ENCODE measurements around the gene DEFB131B.
A peak's percentile ranks its signal among the peaks of the same experiment; 100 is the strongest.

Gene DEFB131B

GRCh38 chr11:71927820-71928736 is 49.8 kb downstream of the DEFB131B start, which contains the start of gene XNDC1N:
XNDC1N (minus strand) TSS chr11:71928594; CDS start chr11:71923353, 5,241 bp downstream.
- H4K20me1 ChIP-seq (ENCODE audit: insufficient read depth, low read length) = no peaks in the 10 kb centered on the region
- peak within 1 kb of the TSS; percentile 94 for H3K4me3 ChIP-seq (ENCODE audit: low read length)
- peak; percentile 89 for DNase-seq
- H3K27ac ChIP-seq (ENCODE audit: low read length) = peak within 1 kb of the TSS; percentile 95
- no peaks in the 10 kb centered on the region for H3K27me3 ChIP-seq (replicated peaks; ENCODE audit: insufficient read depth, low read length)
- H3K36me3 ChIP-seq (replicated peaks; ENCODE audit: insufficient read depth, low read length) = no peaks in the 10 kb centered on the region
- no peaks in the 10 kb centered on the region for H3K9me2 ChIP-seq (replicated peaks; ENCODE audit: insufficient read depth, low read length)
- H3K9ac ChIP-seq (ENCODE audit: low read length) = peak within 1 kb of the TSS; percentile 95
- no peaks in the 10 kb centered on the region for H3K9me3 ChIP-seq (replicated peaks; ENCODE audit: insufficient read depth, low read length)
- peak within 1 kb of the TSS; percentile 92 for H2AFZ ChIP-seq (ENCODE audit: low read length)
- peaks cover 54% of the 10 kb centered on the region for H3K79me2 ChIP-seq (ENCODE audit: low read length)
- H3F3A ChIP-seq (ENCODE audit: insufficient read depth, low read length) = peaks cover 4% of the 10 kb centered on the region
- H3K4me1 ChIP-seq (ENCODE audit: low read length) = peaks cover 11% of the 10 kb centered on the region
- H3K4me2 ChIP-seq (ENCODE audit: low read depth, low read length) = peak within 1 kb of the TSS; percentile 83
- no peak for TF ChIP-seq EZH2 (optimal IDR thresholded peaks at IDR 0.05; ENCODE audit: low read depth, low read length)
- TF ChIP-seq CTCF (IDR thresholded peaks at IDR 0.05; ENCODE audit: low read length) = no peak
- no peak for TF ChIP-seq EZH2phosphoT487 (IDR thresholded peaks at IDR 0.05; ENCODE audit: low read length)

GRCh38 chr11:71928737-71929443 is 50.6 kb downstream of the DEFB131B start, which contains the start of gene RNF121:
RNF121 (plus strand) TSS chr11:71929046; CDS start chr11:71929062, 16 bp downstream.
- no peak for TF ChIP-seq EZH2phosphoT487 (IDR thresholded peaks at IDR 0.05; ENCODE audit: low read length)
- no peak for TF ChIP-seq EZH2 (optimal IDR thresholded peaks at IDR 0.05; ENCODE audit: low read depth, low read length)
- TF ChIP-seq CTCF (IDR thresholded peaks at IDR 0.05; ENCODE audit: low read length) = no peak
- peak; percentile 97 for DNase-seq
- H3K4me1 ChIP-seq (ENCODE audit: low read length) = peaks cover 11% of the 10 kb centered on the region
- H3K27me3 ChIP-seq (replicated peaks; ENCODE audit: insufficient read depth, low read length) = no peaks in the 10 kb centered on the region
- H3K4me2 ChIP-seq (ENCODE audit: low read depth, low read length) = peak within 1 kb of the TSS; percentile 83
- H3K4me3 ChIP-seq (ENCODE audit: low read length) = peak within 1 kb of the TSS; percentile 94
- H3K36me3 ChIP-seq (replicated peaks; ENCODE audit: insufficient read depth, low read length) = no peaks in the 10 kb centered on the region
- peak within 1 kb of the TSS; percentile 95 for H3K27ac ChIP-seq (ENCODE audit: low read length)
- peaks cover 4% of the 10 kb centered on the region for H3F3A ChIP-seq (ENCODE audit: insufficient read depth, low read length)
- H3K9me3 ChIP-seq (replicated peaks; ENCODE audit: insufficient read depth, low read length) = no peaks in the 10 kb centered on the region
- H3K9ac ChIP-seq (ENCODE audit: low read length) = peak within 1 kb of the TSS; percentile 95
- H3K9me2 ChIP-seq (replicated peaks; ENCODE audit: insufficient read depth, low read length) = no peaks in the 10 kb centered on the region
- H2AFZ ChIP-seq (ENCODE audit: low read length) = peak within 1 kb of the TSS; percentile 92
- H4K20me1 ChIP-seq (ENCODE audit: insufficient read depth, low read length) = no peaks in the 10 kb centered on the region
- H3K79me2 ChIP-seq (ENCODE audit: low read length) = peaks cover 62% of the 10 kb centered on the region

- Histone ChIP-seq H3K27me3 (replicated peaks; ENCODE audit: insufficient read depth, low read length) (no peaks in the 10 kb centered on the region), H3K9me2 (replicated peaks; ENCODE audit: insufficient read depth, low read length) (no peaks in the 10 kb centered on the region), H3K4me2 (ENCODE audit: low read depth, low read length) (peak overlapping the region; percentile 83), H3K4me3 (ENCODE audit: low read length) (peak overlapping the region; percentile 94), H3K9ac (ENCODE audit: low read length) (peak overlapping the region; percentile 95), H3K27ac (ENCODE audit: low read length) (no peak overlapping the region), H3K79me2 (ENCODE audit: low read length) (peaks cover 68% of the 10 kb centered on the region), H3K9me3 (replicated peaks; ENCODE audit: insufficient read depth, low read length) (no peaks in the 10 kb centered on the region), H3F3A (ENCODE audit: insufficient read depth, low read length) (peaks cover 4% of the 10 kb centered on the region), H3K4me1 (ENCODE audit: low read length) (peaks cover 11% of the 10 kb centered on the region), H3K36me3 (replicated peaks; ENCODE audit: insufficient read depth, low read length) (no peaks in the 10 kb centered on the region), H2AFZ (ENCODE audit: low read length) (peak overlapping the region; percentile 92), H4K20me1 (ENCODE audit: insufficient read depth, low read length) (no peaks in the 10 kb centered on the region)
- no peak for DNase-seq
- no peak for TF ChIP-seq CTCF (IDR thresholded peaks at IDR 0.05; ENCODE audit: low read length)
- no peak for TF ChIP-seq EZH2 (optimal IDR thresholded peaks at IDR 0.05; ENCODE audit: low read depth, low read length)
- TF ChIP-seq EZH2phosphoT487 (IDR thresholded peaks at IDR 0.05; ENCODE audit: low read length) = no peak
Observed at GRCh38 chr11:71929491-71929890, 51.2 kb downstream of the DEFB131B start.

Data from MM.1S (cell line).